Endothelial cell of umbilical vein (primary cell): ENCODE results near the gene MTARC2. TPM values are rescaled to one million over a fixed set of nuclear protein-coding genes. Genes with fewer than 3 reads are reported as not detected.

Experiments
- BruUV-seq: library from RNA; stranded (reverse); fragments of 400-500 nt; replicated peaks from 2 replicates; lab custom pipeline; 2021; lab: Mats Ljungman, UMichigan
- CTCF ChIA-PET: fragments of 300-600, 350-600 bp; sonication (Branson Sonifier 250); formaldehyde crosslinking; loops from one replicate; lab custom pipeline; 2021; ENCODE audit warnings: antibody characterized with exemption, inconsistent platforms; lab: Charles Lee
- POLR2A ChIA-PET: fragments of 300-600, 350-600 bp; sonication (Branson Sonifier 250); formaldehyde crosslinking; loops from one replicate; lab custom pipeline; 2021; ENCODE audit warnings: antibody characterized with exemption, inconsistent platforms; lab: Charles Lee
- DNase-seq: peaks from one replicate; pipeline ENCODE4 v3.0.0-alpha.2; 2011; ENCODE audit warnings: low read depth, low spot score
- FAIRE-seq: peaks from 2 replicates; lab custom pipeline; 2011; peaks lifted over from hg19 to GRCh38; lab: Jason Lieb, UNC
- H2AFZ ChIP-seq: 2 replicates; pipeline ENCODE4 v1.6.0; 2012; ENCODE audit warnings: low read depth, low read length, control low read depth, inconsistent platforms
- H3K27ac ChIP-seq: 2 replicates; pipeline ENCODE4 v1.5.1; 2011; ENCODE audit warnings: low read depth, mild to moderate bottlenecking, control low read depth, low read length, moderate library complexity; ENCODE audit not compliant: insufficient read depth
- H3K27me3 ChIP-seq, 2 experiments: 2 replicates each; pipeline versions ENCODE4 v1.6.0 to v1.6.1; 2011; ENCODE audit warnings: low read length in 2 of 2, mixed read lengths in 1 of 2; ENCODE audit not compliant: control insufficient read depth in 2 of 2, insufficient read depth in 2 of 2
- H3K36me3 ChIP-seq, 2 experiments: 2 replicates in 1 of 2; 3 replicates in 1 of 2; pipeline ENCODE4 v1.5.1; 2011; ENCODE audit warnings: low read length in 2 of 2, mild to moderate bottlenecking in 1 of 2, moderate library complexity in 1 of 2; ENCODE audit not compliant: control insufficient read depth in 2 of 2, insufficient read depth in 2 of 2; ENCODE audit errors: extremely low read depth in 1 of 2
- H3K4me1 ChIP-seq: 3 replicates; pipeline ENCODE4 v1.5.1; 2011; ENCODE audit warnings: mild to moderate bottlenecking, low read length; ENCODE audit not compliant: control insufficient read depth, insufficient read depth; ENCODE audit errors: extremely low read depth
- H3K4me2 ChIP-seq: 2 replicates; pipeline ENCODE4 v1.6.1; 2011; ENCODE audit warnings: low read length, control low read depth, mixed read lengths; ENCODE audit not compliant: insufficient read depth
- H3K4me3 ChIP-seq, 3 experiments: fragments of 200-600 bp in 1 of 3; sonication (generic), shearing (Covaris generic) in 1 of 3; replicated peaks in 1 of 3; 2 replicates each; pipeline ENCODE4 v1.5.1; 2011 to 2016; ENCODE audit warnings: control low read depth in 3 of 3, low read length in 3 of 3, mild to moderate bottlenecking in 2 of 3, inconsistent platforms in 1 of 3, low read depth in 1 of 3, moderate library complexity in 1 of 3; ENCODE audit not compliant: insufficient read depth in 1 of 3
- H3K79me2 ChIP-seq: 2 replicates; pipeline ENCODE4 v1.6.0; 2012; ENCODE audit warnings: low read length, inconsistent platforms; ENCODE audit not compliant: control insufficient read depth, insufficient read depth
- H3K9ac ChIP-seq: replicated peaks from 2 replicates; pipeline ENCODE3; 2011; ENCODE audit warnings: low read length, control low read depth; ENCODE audit not compliant: insufficient read depth; ENCODE audit errors: extremely low read depth
- H3K9me1 ChIP-seq: replicated peaks from 3 replicates; pipeline ENCODE4 v1.6.0; 2011; ENCODE audit warnings: mild to moderate bottlenecking, low read length; ENCODE audit not compliant: control insufficient read depth, insufficient read depth; ENCODE audit errors: extremely low read depth
- H3K9me3 ChIP-seq: replicated peaks from 2 replicates; pipeline ENCODE4 v1.5.1; 2012; ENCODE audit warnings: low read length, inconsistent platforms; ENCODE audit not compliant: control insufficient read depth, insufficient read depth
- H4K20me1 ChIP-seq: replicated peaks from 2 replicates; pipeline ENCODE3; 2011; ENCODE audit warnings: mild to moderate bottlenecking, low read length; ENCODE audit not compliant: control insufficient read depth, insufficient read depth; ENCODE audit errors: extremely low read depth
- CTCF ChIP-seq, 2 donors: IDR thresholded peaks; 1 replicate in 1 of 2; 2 replicates in 1 of 2; pipeline ENCODE4 v1.5.1; 2011; ENCODE audit warnings: low read length in 2 of 2, mild to moderate bottlenecking in 2 of 2, moderate library complexity in 2 of 2, control low read depth in 1 of 2, inconsistent platforms in 1 of 2, low read depth in 1 of 2; ENCODE audit not compliant: insufficient read depth in 1 of 2; ENCODE audit errors: extremely low read depth in 1 of 2
- EZH2 ChIP-seq: IDR thresholded peaks from 2 replicates; pipeline ENCODE4 v1.6.1; 2012; ENCODE audit warnings: borderline replicate concordance, low read depth, mild to moderate bottlenecking, moderate library complexity, low read length, inconsistent platforms; ENCODE audit not compliant: severe bottlenecking
- FOS ChIP-seq: IDR thresholded peaks from 2 replicates; pipeline ENCODE4 v1.6.1; 2011; ENCODE audit warnings: mild to moderate bottlenecking, low read length, moderate library complexity, borderline replicate concordance; ENCODE audit not compliant: insufficient read depth
- GATA2 ChIP-seq: IDR thresholded peaks from 2 replicates; pipeline ENCODE4 v1.7.0; 2011; ENCODE audit warnings: low read depth, mild to moderate bottlenecking, moderate library complexity, mixed read lengths, low read length; ENCODE audit not compliant: insufficient read length, insufficient read depth
- JUN ChIP-seq: IDR thresholded peaks from 2 replicates; pipeline ENCODE4 v1.6.1; 2011; ENCODE audit warnings: borderline replicate concordance, low read depth; ENCODE audit not compliant: insufficient read length, insufficient read depth
- MAX ChIP-seq: IDR thresholded peaks from 2 replicates; pipeline ENCODE4 v1.6.1; 2011; ENCODE audit not compliant: insufficient read depth, insufficient read length
- MYC ChIP-seq: IDR thresholded peaks from one replicate; pipeline ENCODE4 v1.6.1; 2011; ENCODE audit warnings: mild to moderate bottlenecking, low read depth, low read length
- POLR2A ChIP-seq: IDR thresholded peaks from 2 replicates; pipeline ENCODE4 v1.6.1; 2012; ENCODE audit warnings: low read depth, mild to moderate bottlenecking, control low read depth, low read length
- POLR2AphosphoS5 ChIP-seq: IDR thresholded peaks from 2 replicates; pipeline ENCODE4 v1.6.1; 2012; ENCODE audit warnings: low read depth, mild to moderate bottlenecking, control low read depth, low read length, moderate library complexity; ENCODE audit not compliant: insufficient read depth
- dilution Hi-C: fragments of 300-500 bp; cut with MboI; formaldehyde crosslinking; loops from one replicate; pipeline ENCODE4 v1.15.0; 2019; ENCODE audit warnings: low sequenced_read_pairs; ENCODE audit not compliant: extremely low pct_ligation_motif_present
- intact Hi-C: fragments of 100-400 bp; cut with micrococcal nuclease; formaldehyde crosslinking; loops from one replicate; pipeline ENCODE4 v1.10.0; 2022
- polyA plus RNA-seq, 4 experiments: library from polyadenylated mRNA; depleted of rRNA in 3 of 4; stranded (reverse) in 3 of 4; unstranded in 1 of 4; fragments of >200 nt; gene quantifications; 2 replicates each; pipeline versions ENCODE4 v1.2.1 to v1.2.3, GENCODE V29; 2011 to 2012; ENCODE audit warnings: missing spikeins in 1 of 4
- total RNA-seq: library from RNA; stranded (reverse); gene quantifications from 2 replicates; pipeline ENCODE4 v1.2.3, GENCODE V29; 2021

The MTARC2 gene
- total and polyA plus RNA-seq, 2 donors (not counting 3 experiments of a cell fraction or from before 2014, with no cell fraction given): 9.8 to 14.1 TPM

GRCh38 chr1:220706480-220706879, 41.6 kb upstream of the MTARC2 start:
- BruUV-seq: no TSS peak

GRCh38 chr1:220707160-220707559, 41.0 kb upstream of the MTARC2 start:
- Histone ChIP-seq H3K4me2 (no peak overlapping the region), H3K27me3 (no peaks in the 10 kb centered on the region), H3K4me3 (no peak overlapping the region), H4K20me1 (no peaks in the 10 kb centered on the region), H2AFZ (no peak overlapping the region), H3K9ac (no peak overlapping the region), H3K36me3 (no peaks in the 10 kb centered on the region), H3K4me1 (no peaks in the 10 kb centered on the region), H3K9me3 (no peaks in the 10 kb centered on the region), H3K79me2 (no peaks in the 10 kb centered on the region), H3K9me1 (no peaks in the 10 kb centered on the region), H3K27ac (no peak overlapping the region)
- TF ChIP-seq CTCF (IDR thresholded peaks at IDR 0.05; ENCODE audit: extremely low read depth in 1 of 2, insufficient read depth in 1 of 2, low read depth in 1 of 2, low read length in 2 of 2): no peak
- no peak for TF ChIP-seq MAX
- no peak for TF ChIP-seq POLR2A
- TF ChIP-seq POLR2AphosphoS5: no peak
- TF ChIP-seq EZH2: no peak
- TF ChIP-seq JUN: no peak
- TF ChIP-seq MYC: no peak
- no peak for TF ChIP-seq GATA2
- TF ChIP-seq FOS: no peak
- FAIRE-seq (no peak), DNase-seq (no peak)
- intact Hi-C loops (no loop called here), dilution Hi-C loops (no loop called here)
- no TSS peak for BruUV-seq
- ChIA-PET CTCF (interaction anchor here (1.7 kb wide), 2 partner anchors 26 to 69 kb away, joined by 4 to 5 read pairs; no protein-coding TSS in a partner anchor), POLR2A (no interaction called here)

More at GRCh38 chr1:220706480-220706879, 41.6 kb upstream of the MTARC2 start:
- Histone ChIP-seq H3K9me1 (no peaks in the 10 kb centered on the region), H3K9ac (no peak overlapping the region), H3K79me2 (no peaks in the 10 kb centered on the region), H3K27me3 (no peaks in the 10 kb centered on the region), H3K9me3 (no peaks in the 10 kb centered on the region), H3K4me3 (no peak overlapping the region), H3K4me1 (no peaks in the 10 kb centered on the region), H3K4me2 (no peak overlapping the region), H2AFZ (no peak overlapping the region), H3K36me3 (no peaks in the 10 kb centered on the region), H4K20me1 (no peaks in the 10 kb centered on the region), H3K27ac (no peak overlapping the region)
- TF ChIP-seq JUN: no peak
- TF ChIP-seq FOS: no peak
- intact Hi-C loops (no loop called here), dilution Hi-C loops (no loop called here)
- POLR2A ChIA-PET: no interaction called here
- CTCF ChIA-PET: interaction anchor here (1.7 kb wide), 1 partner anchor 69 kb away, joined by 5 read pairs; no protein-coding TSS in a partner anchor
- FAIRE-seq (no peak), DNase-seq (no peak)
